ENCODE data around the gene ZNF260. TPM values are rescaled to one million over a fixed set of nuclear protein-coding genes. Genes with fewer than 3 reads are reported as not detected.

ZNF260 gene
- total RNA-seq: 6.6 and 9.5 TPM in 2 replicates

DNA sequence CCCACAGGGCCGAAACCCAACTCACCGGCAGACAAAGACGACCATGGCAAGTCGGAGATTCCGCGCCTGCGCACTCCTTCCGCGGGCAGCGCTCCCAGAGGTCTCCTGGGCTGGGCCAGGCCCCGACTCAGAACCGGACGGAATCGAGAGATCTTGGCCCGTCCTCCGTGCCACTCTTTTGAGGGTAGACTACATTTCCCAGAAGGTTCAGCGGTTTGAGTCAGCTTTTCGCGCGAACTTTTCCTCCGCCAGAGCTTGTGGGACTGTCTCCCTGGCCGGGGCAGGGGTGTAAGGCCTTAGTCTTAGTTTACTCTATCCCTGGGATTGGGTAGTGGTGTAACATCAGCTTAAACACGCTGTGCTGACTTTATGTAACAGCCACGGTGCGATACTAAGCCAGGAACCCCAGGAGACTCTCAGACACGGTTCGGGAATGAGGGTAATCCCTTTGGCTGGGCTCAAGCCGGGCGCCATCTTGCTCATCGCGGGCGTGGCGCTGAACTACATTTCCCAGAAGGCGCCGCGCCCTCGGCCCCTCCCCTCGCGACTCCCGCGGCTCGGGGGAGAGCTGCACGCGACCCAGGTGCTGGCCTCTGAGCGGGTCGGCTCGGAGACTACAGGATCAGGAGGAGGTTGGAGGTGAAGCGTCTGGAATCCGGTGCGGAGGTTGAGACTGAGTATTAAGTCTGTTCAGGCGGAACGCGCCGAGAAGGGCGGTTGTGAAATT lies at the start of gene ZNF260:
ZNF260 (minus strand) TSS at position 78 of the 727 bp plus-strand sequence. CDS start 13,033 bp downstream, outside the sequence.
- FAIRE-seq (no peak), DNase-seq (ENCODE audit: low read depth) (peak; percentile 93)
- Histone ChIP-seq H3K27me3 (ENCODE audit: control insufficient read depth, insufficient read depth, low read length) (no peaks in the 10 kb centered on the region), H3K4me3 (ENCODE audit: low read depth, low read length) (peak within 1 kb of the TSS; percentile 89), H3K36me3 (ENCODE audit: control insufficient read depth, insufficient read depth, low read length) (no peaks in the 10 kb centered on the region)
- TF ChIP-seq, protein P1, sequence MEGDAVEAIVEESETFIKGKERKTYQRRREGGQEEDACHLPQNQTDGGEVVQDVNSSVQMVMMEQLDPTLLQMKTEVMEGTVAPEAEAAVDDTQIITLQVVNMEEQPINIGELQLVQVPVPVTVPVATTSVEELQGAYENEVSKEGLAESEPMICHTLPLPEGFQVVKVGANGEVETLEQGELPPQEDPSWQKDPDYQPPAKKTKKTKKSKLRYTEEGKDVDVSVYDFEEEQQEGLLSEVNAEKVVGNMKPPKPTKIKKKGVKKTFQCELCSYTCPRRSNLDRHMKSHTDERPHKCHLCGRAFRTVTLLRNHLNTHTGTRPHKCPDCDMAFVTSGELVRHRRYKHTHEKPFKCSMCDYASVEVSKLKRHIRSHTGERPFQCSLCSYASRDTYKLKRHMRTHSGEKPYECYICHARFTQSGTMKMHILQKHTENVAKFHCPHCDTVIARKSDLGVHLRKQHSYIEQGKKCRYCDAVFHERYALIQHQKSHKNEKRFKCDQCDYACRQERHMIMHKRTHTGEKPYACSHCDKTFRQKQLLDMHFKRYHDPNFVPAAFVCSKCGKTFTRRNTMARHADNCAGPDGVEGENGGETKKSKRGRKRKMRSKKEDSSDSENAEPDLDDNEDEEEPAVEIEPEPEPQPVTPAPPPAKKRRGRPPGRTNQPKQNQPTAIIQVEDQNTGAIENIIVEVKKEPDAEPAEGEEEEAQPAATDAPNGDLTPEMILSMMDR (IDR thresholded peaks at IDR 0.05; ENCODE audit: insufficient read depth, low read length, severe bottlenecking): peak; percentile 9

DNA sequence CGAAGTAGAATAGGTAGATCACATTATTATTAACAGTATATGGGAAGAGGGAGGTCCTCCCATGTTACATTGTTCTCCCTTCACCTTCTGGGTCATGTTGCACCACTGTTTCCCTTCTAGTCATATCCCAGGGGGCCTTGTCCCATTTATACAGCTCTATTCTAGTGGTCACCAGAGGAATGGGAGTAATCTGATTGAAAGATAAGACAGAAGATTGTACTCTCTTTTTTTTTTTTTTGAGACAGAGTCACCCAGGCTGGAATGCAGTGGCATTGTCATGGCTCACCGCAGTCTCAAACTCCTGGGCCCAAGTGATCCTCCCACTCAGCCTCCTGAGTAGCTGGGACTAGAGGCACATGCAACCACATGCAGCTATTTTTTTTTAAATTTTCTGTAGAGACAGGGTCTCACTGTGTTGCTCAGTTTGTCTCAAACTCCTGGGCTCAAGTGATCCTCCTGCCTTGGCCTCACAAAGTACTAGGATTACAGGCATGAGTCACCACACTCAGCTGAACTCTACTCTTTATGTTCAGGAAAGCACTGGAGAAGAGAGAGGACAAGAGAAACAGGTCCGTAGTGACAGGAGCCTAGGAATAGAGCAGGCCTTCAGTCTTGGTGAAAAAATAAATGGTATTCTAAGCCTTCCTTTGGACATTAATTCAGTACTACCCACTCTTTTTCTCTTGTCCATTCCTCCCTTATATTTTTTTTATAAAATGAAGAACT lies 49.4 kb upstream of the ZNF260 start:
- TF ChIP-seq, protein P1 (IDR thresholded peaks at IDR 0.05; ENCODE audit: insufficient read depth, low read length, severe bottlenecking): no peak
- DNase-seq (ENCODE audit: low read depth): no peak
- Histone ChIP-seq H3K27me3 (ENCODE audit: control insufficient read depth, insufficient read depth, low read length) (no peaks in the 10 kb centered on the region), H3K4me3 (ENCODE audit: low read depth, low read length) (no peak overlapping the region), H3K36me3 (ENCODE audit: control insufficient read depth, insufficient read depth, low read length) (peaks cover 9% of the 10 kb centered on the region)
- no peak for FAIRE-seq

DNA sequence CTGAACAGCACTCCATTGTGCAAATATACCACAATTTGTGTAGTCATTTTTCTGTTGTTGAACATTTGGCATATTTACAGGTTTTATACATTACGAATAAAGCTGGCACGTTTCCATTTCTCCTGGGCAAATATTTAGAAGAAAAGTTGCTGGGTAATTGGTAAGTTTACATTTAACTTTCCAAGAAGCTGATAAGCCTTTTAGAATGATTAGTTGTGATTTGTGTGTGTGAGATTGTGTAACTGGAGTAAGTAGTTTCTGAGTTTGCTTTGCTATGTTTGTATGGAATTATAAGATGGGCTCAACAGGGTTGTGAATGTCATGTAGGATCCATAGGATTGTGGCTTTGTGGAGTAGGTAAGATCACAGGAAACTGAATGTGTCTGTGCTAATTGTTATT lies 46.7 kb upstream of the ZNF260 start:
- DNase-seq (ENCODE audit: low read depth): no peak
- FAIRE-seq: no peak
- Histone ChIP-seq H3K27me3 (ENCODE audit: control insufficient read depth, insufficient read depth, low read length) (no peaks in the 10 kb centered on the region), H3K4me3 (ENCODE audit: low read depth, low read length) (peak overlapping the region; percentile 62), H3K36me3 (ENCODE audit: control insufficient read depth, insufficient read depth, low read length) (peaks cover 10% of the 10 kb centered on the region)
- TF ChIP-seq, protein P1 (IDR thresholded peaks at IDR 0.05; ENCODE audit: insufficient read depth, low read length, severe bottlenecking): no peak

DNA sequence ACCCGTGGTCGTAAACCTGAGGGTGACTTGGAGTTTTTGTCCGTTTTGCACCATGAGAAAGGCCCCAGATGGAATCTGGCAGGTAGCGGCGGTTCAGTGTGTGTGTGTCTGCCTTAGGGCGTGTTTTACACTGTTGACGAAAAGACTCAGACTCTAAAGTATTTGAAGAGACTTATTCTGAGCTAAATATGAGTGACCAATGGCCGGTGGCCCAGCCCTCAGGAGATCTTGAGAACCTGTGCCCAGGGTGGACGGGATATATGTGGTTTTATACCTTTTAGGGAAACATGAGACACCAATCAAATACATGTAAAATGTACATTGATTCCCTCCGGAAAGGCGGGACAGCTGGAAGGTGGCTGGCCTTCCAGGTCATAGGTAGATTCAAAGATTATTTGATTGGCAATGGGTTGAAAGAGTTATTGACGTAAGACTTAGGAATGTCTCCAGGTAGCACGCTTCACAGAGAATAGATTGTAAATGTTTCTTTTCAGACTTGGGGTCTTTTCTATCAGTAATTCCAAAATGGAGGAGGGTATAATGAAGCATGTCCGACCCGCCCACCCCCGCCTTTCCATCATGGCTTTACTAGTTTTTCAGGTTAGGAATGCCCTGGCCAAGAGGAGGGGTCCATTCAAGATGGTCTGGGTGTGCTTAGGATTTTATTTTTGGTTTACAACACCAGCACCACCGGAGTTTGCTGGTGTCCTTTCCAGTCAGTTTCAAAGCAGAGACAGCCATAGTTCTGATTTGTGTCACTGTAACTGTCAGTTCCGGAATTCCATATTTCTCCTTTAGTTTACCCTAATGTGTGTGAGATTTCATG lies 46.0 kb upstream of the ZNF260 start:
- FAIRE-seq (no peak), DNase-seq (ENCODE audit: low read depth) (peak; percentile 33)
- Histone ChIP-seq H3K27me3 (ENCODE audit: control insufficient read depth, insufficient read depth, low read length) (no peaks in the 10 kb centered on the region), H3K4me3 (ENCODE audit: low read depth, low read length) (peak overlapping the region; percentile 62), H3K36me3 (ENCODE audit: control insufficient read depth, insufficient read depth, low read length) (peaks cover 8% of the 10 kb centered on the region)
- TF ChIP-seq, protein P1 (IDR thresholded peaks at IDR 0.05; ENCODE audit: insufficient read depth, low read length, severe bottlenecking): no peak

DNA sequence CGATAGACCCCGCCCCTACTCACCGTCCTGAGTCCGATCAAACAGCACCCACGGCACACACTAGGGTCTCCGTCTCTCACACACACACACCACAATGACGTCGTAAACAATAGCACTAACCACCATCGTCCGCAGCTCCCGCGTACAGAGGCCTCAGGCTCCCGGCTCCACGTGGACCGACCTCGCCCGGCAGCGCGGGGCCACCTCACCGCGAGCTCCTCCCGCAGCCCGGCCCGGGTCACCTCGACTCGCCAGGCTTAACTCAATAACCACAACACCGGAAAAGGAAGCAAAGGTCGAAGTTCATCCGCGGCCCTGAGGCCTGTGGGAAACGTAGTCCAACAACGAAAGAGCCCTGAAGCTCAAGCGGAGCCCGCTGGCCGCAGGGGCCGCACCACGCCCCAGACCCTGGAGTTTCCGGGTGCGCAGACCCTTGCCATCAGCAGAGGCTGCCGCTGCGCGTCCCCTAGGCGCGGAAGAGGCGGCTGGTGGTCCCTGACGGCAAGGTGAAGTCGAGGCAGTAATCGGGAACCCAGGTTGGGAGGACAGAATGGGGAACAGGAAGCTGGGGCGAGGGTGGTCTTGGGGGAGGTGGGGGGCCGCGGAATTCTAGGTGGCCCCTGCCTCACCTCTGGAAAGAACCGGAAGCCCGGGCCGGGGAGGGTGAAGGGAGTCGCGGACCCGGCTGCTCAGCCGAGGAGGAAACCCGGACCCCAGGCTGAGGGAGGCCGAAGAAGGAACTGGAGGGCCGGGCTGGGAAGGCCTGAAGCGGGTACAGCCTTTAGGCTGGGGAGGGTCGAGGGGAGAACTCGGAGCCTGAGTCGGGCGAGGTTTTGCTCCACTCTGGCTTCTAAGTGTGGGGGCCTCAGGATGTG lies 45.2 kb upstream of the ZNF260 start, which contains the start of gene ZNF529:
ZNF529 (minus strand) TSS at position 273 of the 875 bp plus-strand sequence. CDS start 946 bp downstream, outside the sequence.
- TF ChIP-seq, protein P1 (IDR thresholded peaks at IDR 0.05; ENCODE audit: insufficient read depth, low read length, severe bottlenecking): no peak
- DNase-seq (ENCODE audit: low read depth) (peak; percentile 79), FAIRE-seq (no peak)
- Histone ChIP-seq H3K4me3 (ENCODE audit: low read depth, low read length) (peak within 1 kb of the TSS; percentile 62), H3K36me3 (ENCODE audit: control insufficient read depth, insufficient read depth, low read length) (peaks cover 5% of the 10 kb centered on the region), H3K27me3 (ENCODE audit: control insufficient read depth, insufficient read depth, low read length) (no peaks in the 10 kb centered on the region)
